Neural progenitor cell (in vitro differentiated cells): ENCODE results near the gene D2HGDH. TPM values are rescaled to one million over a fixed set of nuclear protein-coding genes. Genes with fewer than 3 reads are reported as not detected.

Experiments
- DNase-seq: peaks from one replicate; pipeline ENCODE4 v3.0.0-alpha.2; 2016; ENCODE audit warnings: low spot score
- H2AFZ ChIP-seq: fragments of 200-600 bp; sonication (generic); replicated peaks from 2 replicates; pipeline ENCODE4 v1.6.1; 2016; ENCODE audit warnings: antibody characterized with exemption
- H3F3A ChIP-seq: fragments of 200-600 bp; sonication (generic); 2 replicates; pipeline ENCODE4 v1.6.1; 2016; ENCODE audit warnings: antibody characterized with exemption, low read depth
- H3K27ac ChIP-seq: fragments of 200-600 bp; sonication (generic); 2 replicates; pipeline ENCODE4 v1.5.1; 2016; ENCODE audit warnings: mild to moderate bottlenecking
- H3K27me3 ChIP-seq: fragments of 200-600 bp; sonication (generic); 2 replicates; pipeline ENCODE4 v1.6.1; 2016; ENCODE audit warnings: mild to moderate bottlenecking, moderate library complexity
- H3K36me3 ChIP-seq: fragments of 200-600 bp; sonication (generic); 2 replicates; pipeline ENCODE4 v1.5.1; 2016
- H3K4me1 ChIP-seq: fragments of 200-600 bp; sonication (generic); 2 replicates; pipeline ENCODE4 v1.6.1; 2016; ENCODE audit warnings: mixed run types
- H3K4me2 ChIP-seq: fragments of 200-600 bp; sonication (generic); 2 replicates; pipeline ENCODE4 v1.6.1; 2016
- H3K4me3 ChIP-seq: fragments of 200-600 bp; sonication (generic); 2 replicates; pipeline ENCODE4 v1.5.1; 2016
- H3K79me2 ChIP-seq: fragments of 200-600 bp; sonication (generic); 2 replicates; pipeline ENCODE4 v1.6.1; 2016; ENCODE audit warnings: low read depth
- H3K9ac ChIP-seq: fragments of 200-600 bp; sonication (generic); 2 replicates; pipeline ENCODE4 v1.6.1; 2016
- H3K9me3 ChIP-seq: fragments of 200-600 bp; sonication (generic); 2 replicates; pipeline ENCODE4 v1.5.1; 2016; ENCODE audit warnings: low read depth
- H4K20me1 ChIP-seq: fragments of 200-600 bp; sonication (generic); 2 replicates; pipeline ENCODE4 v1.6.1; 2016; ENCODE audit warnings: low read depth
- H3K27ac Mint-ChIP-seq: 3 replicates; pipeline ENCODE4 v1.8.0; 2021; ENCODE audit warnings: mixed read lengths
- H3K27me3 Mint-ChIP-seq: 2 replicates; pipeline ENCODE4 v1.8.0; 2022; ENCODE audit warnings: low read depth, mild to moderate bottlenecking, inconsistent platforms, moderate library complexity, mixed read lengths; ENCODE audit not compliant: insufficient read depth
- H3K36me3 Mint-ChIP-seq: 3 replicates; pipeline ENCODE4 v1.8.0; 2021; ENCODE audit warnings: mixed read lengths
- H3K4me1 Mint-ChIP-seq: 3 replicates; pipeline ENCODE4 v1.8.0; 2021; ENCODE audit warnings: mixed read lengths
- H3K4me3 Mint-ChIP-seq: 3 replicates; pipeline ENCODE4 v1.8.0; 2021; ENCODE audit warnings: mild to moderate bottlenecking, moderate library complexity, mixed read lengths
- H3K9me3 Mint-ChIP-seq: 3 replicates; pipeline ENCODE4 v1.8.0; 2020; ENCODE audit warnings: mixed read lengths
- EZH2 ChIP-seq: fragments of 200-600 bp; sonication (generic); IDR thresholded peaks from 2 replicates; pipeline ENCODE4 v1.6.1; 2017; ENCODE audit warnings: antibody characterized with exemption, mild to moderate bottlenecking, moderate library complexity
- EZH2phosphoT487 ChIP-seq: fragments of 200-600 bp; sonication (generic); IDR thresholded peaks from 2 replicates; pipeline ENCODE4 v1.6.1; 2017; ENCODE audit warnings: antibody characterized with exemption
- total RNA-seq: library from RNA; depleted of rRNA; stranded (reverse); fragments of >200 nt; gene quantifications from 2 replicates; pipeline ENCODE4 v1.2.3, GENCODE V29; 2015; ENCODE audit warnings: low replicate concordance
- TF ChIP-seq, protein P1 (sequence below): fragments of 200-600 bp; sonication (generic); IDR thresholded peaks from 2 replicates; pipeline ENCODE4 v1.5.1; 2017; ENCODE audit warnings: antibody characterized with exemption, mild to moderate bottlenecking

The D2HGDH gene
- total RNA-seq, 1 donor from 2014 or later: 3.5 TPM

DNA sequence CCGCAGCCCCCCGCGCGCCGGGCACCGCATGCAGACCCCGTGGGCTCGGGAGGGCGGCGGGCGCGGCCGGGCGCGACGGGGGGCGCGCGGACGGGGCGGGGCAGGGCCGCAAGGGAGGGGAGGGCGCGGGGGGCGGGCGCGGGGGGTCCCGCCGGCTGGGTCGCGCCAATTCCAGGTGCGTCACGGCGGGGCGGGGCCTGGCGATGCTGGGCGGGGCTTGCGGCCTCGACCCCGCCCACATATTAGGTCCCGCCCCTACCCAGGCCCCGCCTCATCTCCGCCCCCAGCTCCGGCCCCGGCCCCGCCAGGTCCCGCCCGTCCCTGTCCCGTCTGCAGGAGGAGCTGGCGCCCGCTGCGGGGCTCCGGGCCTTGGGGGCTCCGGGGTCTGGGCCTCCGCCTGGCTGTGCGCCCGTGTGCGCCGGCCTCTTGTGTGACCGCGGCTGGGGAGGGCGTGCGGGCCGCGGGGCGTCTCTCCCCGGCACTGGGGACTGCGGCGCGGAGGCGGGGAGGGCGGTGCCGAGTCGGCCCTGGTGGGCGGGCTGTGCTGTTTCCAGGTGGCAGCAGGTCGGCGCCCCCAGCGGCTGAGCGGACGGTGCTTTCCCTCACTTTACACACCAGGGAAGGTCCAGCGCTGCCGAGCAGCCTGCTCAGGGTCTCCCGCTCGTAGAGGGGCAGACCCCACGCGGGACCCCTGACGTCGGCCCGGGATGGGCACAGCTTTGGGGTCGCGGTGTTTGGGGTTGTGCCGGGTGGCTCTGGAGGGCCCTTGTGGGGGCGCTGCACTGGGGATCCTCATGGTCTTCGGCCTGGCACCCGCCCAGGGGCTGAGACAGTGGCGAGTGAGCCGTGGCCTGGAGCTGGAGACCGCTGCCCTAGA, 32.0 kb upstream of the D2HGDH start:
- Mint-ChIP-seq H3K27me3 (peaks cover 10% of the 10 kb centered on the region), H3K27ac (no peak overlapping the region), H3K4me1 (peaks cover 9% of the 10 kb centered on the region), H3K9me3 (peaks cover 12% of the 10 kb centered on the region), H3K4me3 (peak overlapping the region; percentile 91), H3K36me3 (peaks cover 28% of the 10 kb centered on the region)
- Histone ChIP-seq H4K20me1 (peaks cover 14% of the 10 kb centered on the region), H3K27ac (no peak overlapping the region), H3K79me2 (peaks cover 39% of the 10 kb centered on the region), H3K9me3 (no peaks in the 10 kb centered on the region), H2AFZ (no peak overlapping the region), H3F3A (peaks cover 7% of the 10 kb centered on the region), H3K9ac (peak overlapping the region; percentile 50), H3K4me1 (peaks cover 8% of the 10 kb centered on the region), H3K36me3 (peaks cover 17% of the 10 kb centered on the region), H3K4me2 (peak overlapping the region; percentile 87), H3K27me3 (no peaks in the 10 kb centered on the region), H3K4me3 (peak overlapping the region; percentile 100)
- TF ChIP-seq EZH2phosphoT487: no peak
- TF ChIP-seq, protein P1, sequence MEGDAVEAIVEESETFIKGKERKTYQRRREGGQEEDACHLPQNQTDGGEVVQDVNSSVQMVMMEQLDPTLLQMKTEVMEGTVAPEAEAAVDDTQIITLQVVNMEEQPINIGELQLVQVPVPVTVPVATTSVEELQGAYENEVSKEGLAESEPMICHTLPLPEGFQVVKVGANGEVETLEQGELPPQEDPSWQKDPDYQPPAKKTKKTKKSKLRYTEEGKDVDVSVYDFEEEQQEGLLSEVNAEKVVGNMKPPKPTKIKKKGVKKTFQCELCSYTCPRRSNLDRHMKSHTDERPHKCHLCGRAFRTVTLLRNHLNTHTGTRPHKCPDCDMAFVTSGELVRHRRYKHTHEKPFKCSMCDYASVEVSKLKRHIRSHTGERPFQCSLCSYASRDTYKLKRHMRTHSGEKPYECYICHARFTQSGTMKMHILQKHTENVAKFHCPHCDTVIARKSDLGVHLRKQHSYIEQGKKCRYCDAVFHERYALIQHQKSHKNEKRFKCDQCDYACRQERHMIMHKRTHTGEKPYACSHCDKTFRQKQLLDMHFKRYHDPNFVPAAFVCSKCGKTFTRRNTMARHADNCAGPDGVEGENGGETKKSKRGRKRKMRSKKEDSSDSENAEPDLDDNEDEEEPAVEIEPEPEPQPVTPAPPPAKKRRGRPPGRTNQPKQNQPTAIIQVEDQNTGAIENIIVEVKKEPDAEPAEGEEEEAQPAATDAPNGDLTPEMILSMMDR: peak; percentile 71
- peak; percentile 95 for DNase-seq

DNA sequence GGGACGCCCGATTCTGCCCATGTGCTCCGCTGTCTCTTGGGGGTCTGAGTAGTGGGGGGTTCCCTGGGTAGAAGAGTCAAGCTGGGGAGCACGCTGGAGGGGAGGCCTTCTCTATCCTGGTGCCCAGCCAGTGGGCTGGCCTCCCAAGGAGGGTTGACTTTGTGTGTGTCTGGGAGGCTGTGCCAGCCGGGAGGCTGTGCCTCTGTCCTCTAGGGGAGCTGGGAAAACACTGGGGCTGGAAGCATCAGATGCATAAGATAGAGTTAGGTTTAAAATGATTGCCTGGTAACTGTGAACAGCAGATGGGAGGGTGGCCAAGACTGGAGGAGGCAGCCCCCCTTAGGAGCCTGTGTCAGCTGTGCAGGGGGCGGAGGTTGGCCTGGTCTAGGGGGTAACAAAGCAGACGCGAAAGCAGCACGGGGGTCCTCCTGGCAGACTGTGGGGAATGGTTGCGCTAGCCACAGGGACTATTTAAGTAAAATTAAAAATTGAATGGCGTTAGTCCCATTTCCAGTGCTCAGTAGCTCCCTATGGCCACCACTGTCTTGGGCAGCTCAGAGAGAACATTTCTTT, 31.3 kb upstream of the D2HGDH start:
- no peaks in the 10 kb centered on the region for H3K27me3 ChIP-seq
- H3K4me1 ChIP-seq: peaks cover 8% of the 10 kb centered on the region
- no peaks in the 10 kb centered on the region for H3K9me3 ChIP-seq
- peaks cover 14% of the 10 kb centered on the region for H4K20me1 ChIP-seq
- Mint-ChIP-seq H3K27ac (peak overlapping the region; percentile 34), H3K36me3 (peaks cover 30% of the 10 kb centered on the region), H3K4me1 (peaks cover 7% of the 10 kb centered on the region), H3K9me3 (peaks cover 12% of the 10 kb centered on the region), H3K27me3 (peaks cover 10% of the 10 kb centered on the region), H3K4me3 (peak overlapping the region; percentile 91)
- H3K36me3 ChIP-seq: peaks cover 20% of the 10 kb centered on the region
- peak overlapping the region; percentile 87 for H3K4me2 ChIP-seq
- H3K79me2 ChIP-seq: peaks cover 39% of the 10 kb centered on the region
- peaks cover 7% of the 10 kb centered on the region for H3F3A ChIP-seq
- H3K4me3 ChIP-seq: peak overlapping the region; percentile 100
- no peak for TF ChIP-seq EZH2phosphoT487
- no peak for TF ChIP-seq EZH2
- TF ChIP-seq, protein P1: no peak
- H3K27ac ChIP-seq: no peak overlapping the region
- no peak for DNase-seq
- H3K9ac ChIP-seq: peak overlapping the region; percentile 6
- H2AFZ ChIP-seq: no peak overlapping the region

DNA sequence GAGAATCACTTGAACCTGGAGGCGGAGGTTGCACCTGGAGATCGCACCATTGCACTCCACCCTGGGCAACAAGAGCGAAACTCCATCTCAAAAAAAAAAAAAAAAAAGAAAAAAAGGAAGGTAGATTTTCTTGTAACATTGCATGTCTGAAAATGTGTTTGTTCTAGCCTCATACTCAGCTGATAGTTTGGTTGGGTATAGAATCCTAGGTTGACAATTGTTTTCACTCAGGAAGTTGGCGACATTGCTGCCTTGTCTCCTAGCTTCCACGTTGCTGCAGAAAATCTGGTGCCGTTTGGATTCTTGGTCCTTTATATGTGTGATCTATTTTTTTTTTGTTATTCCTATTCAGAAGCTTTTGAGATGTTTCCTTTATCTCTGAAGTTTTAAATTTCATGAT, 27.9 kb upstream of the D2HGDH start:
- H3K27ac Mint-ChIP-seq: no peak overlapping the region

More for the DNA sequence above, 27.9 kb upstream of the D2HGDH start:
- no peak overlapping the region for H3K4me3 ChIP-seq
- H3K79me2 ChIP-seq: peaks cover 33% of the 10 kb centered on the region
- no peak overlapping the region for H3K4me3 Mint-ChIP-seq
- peaks cover 8% of the 10 kb centered on the region for H3K4me1 ChIP-seq
- H3K36me3 Mint-ChIP-seq: peaks cover 44% of the 10 kb centered on the region
- no peak overlapping the region for H3K9ac ChIP-seq
- H3K27me3 ChIP-seq: no peaks in the 10 kb centered on the region
- peaks cover 22% of the 10 kb centered on the region for H3K36me3 ChIP-seq
- H4K20me1 ChIP-seq: peaks cover 14% of the 10 kb centered on the region
- H3K27me3 Mint-ChIP-seq: peaks cover 10% of the 10 kb centered on the region
- peaks cover 1% of the 10 kb centered on the region for H3F3A ChIP-seq
- no peak overlapping the region for H2AFZ ChIP-seq
- peaks cover 12% of the 10 kb centered on the region for H3K9me3 Mint-ChIP-seq
- TF ChIP-seq EZH2 (no peak), EZH2phosphoT487 (no peak)
- TF ChIP-seq, protein P1: no peak
- H3K27ac ChIP-seq: no peak overlapping the region
- H3K4me1 Mint-ChIP-seq: peaks cover 5% of the 10 kb centered on the region
- no peak for DNase-seq
- no peaks in the 10 kb centered on the region for H3K9me3 ChIP-seq
- H3K4me2 ChIP-seq: no peak overlapping the region
